HPDE6-E6E7 (cell line): ENCODE results near the gene TADA2B.
"Not testable (repeated sequence)": the region's sequence is repeated elsewhere in the genome, so short reads cannot be mapped to it uniquely, and the experiment has no call there.

Experiments
- DNase-seq: peaks from one replicate; pipeline ENCODE4 v3.0.0; 2011; ENCODE audit warnings: missing footprints; ENCODE audit errors: extremely low spot score

TADA2B gene

DNA sequence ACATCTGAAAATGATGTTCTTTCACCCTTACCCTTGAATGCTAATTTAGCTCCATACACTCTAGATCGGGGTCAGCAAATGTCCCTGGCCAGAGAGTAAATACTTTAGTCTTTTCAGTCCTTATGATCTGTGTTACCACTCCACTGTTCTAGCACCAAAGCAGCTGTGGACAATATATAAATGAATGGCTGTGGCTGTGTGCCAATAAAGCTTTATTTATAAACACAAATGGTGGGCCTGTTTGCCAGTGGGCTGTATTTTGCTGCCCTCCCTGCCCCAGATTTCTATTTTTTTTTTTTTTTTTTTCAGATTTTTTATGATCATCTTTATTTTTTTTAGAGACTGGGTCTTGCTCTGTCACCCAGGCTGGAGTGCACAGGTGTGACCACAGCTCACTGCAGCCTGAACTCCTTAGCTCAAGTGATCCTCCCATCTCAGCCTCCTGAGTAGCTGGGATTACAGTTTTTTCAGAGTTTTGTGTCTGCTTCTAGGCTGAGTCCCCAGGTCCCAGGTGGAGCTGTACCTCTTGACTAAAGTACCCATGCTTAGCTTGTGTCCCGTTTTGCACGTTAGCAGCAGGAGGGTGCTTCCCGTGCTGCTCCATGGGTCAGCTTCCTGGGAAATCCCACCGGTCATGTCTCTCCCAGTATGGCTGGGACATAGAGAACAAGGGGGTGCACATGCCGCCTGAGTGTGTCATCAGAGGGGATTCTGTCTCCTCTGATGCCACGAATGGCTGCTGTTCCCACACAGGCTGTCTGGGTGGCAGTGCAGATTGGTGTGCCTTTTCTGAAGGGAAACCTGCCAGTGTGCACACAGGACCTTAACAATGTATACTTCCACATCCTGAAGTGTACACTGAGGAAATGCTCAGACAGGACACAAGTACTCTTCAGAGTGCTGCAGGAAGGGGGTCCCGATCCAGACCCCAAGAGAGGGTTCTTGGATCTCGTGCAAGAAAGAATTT lies 40.7 kb downstream of the TADA2B start:
- DNase-seq = no peak

DNA sequence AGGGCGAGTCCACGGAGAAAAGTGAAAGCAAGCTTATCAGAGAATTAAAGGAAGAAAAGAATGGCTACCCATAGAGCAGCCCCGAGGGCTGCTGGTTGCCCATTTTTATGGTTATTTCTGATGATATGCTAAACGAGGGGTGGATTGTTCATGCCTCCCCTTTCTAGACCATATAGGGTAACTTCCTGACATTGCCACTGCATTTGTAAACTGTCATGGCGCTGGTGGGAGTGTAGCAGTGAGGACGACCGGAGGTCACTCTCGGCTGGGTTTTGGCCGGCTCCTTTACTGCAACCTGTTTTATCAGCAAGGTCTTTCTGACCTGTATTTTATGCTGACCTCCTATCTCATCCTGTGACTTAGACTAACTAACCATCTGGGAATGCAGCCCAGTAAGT lies 41.4 kb downstream of the TADA2B start:
- not testable (repeated sequence) for DNase-seq

DNA sequence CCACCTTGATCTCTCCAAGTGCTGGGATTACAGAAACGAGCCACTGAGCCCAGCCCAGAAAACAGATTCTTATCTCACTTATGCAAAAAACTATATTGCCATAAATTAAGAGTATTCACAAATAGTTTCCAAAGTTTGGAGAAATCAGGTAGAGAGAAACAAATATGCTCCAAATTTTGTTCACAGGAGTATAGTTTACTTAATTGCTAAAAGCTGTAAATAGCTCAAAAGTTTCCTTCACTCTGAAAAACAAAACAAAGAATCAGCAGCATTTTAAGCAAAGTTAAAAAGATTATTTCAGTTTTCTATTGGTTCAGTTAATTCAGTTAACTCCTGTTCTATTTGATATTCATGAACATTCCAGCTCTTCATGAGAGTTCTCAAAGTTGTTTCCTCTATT lies 43.2 kb downstream of the TADA2B start:
- no peak for DNase-seq

DNA sequence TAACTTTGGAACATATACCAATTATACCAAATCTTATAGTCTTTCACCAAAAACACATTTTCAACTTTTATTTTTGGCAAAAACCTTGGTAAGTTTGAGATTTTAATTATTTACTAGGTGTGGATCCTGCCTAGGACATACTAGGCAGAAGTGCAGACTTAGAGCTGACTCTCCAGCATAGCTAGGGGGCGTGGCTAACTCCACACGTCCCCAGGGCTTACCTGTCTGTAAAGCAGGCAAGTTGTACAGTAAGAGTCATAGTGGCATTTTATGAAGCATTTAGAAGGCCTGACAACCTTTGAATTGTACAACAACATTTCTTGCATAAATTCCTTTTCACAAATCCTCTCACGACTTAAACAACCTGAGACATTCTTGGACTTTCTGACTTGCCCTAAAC lies 43.9 kb downstream of the TADA2B start:
- no peak for DNase-seq

DNA sequence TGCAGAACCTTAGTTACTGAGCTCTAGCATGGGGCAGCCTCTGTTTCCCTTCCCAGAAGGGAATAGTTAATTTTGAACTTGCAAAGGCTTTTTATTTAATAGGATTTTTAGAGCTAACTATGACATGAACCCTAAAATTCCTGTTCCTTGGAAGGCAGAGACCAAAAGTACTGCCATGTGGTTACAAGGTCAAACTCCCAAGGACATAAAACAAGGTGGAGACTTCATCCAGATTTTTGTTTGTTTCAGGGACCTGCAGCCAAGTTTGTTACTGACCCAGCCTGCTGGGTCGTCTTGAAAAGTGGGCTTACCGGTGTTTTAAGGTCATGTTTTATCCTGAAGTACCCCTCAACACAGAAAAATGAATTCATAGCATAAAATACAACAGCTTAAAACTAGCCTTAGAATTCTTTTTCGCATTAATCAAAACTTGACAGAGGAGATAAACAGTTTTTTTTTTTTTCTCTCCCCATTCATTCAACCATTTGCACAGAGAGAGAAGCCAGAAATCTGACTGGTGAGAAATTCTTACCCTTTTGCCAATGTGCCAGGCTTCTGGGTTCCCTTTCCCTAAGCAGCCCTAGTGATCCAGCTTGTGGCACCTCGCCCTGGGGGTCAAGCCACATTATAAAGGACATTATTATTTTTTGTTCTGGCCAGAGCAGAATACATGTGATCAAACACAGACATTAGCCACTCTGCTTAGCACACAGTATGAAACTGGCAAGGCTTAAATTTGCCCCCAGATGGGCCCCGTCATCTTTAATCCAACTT lies 46.2 kb downstream of the TADA2B start:
- DNase-seq = no peak

DNA sequence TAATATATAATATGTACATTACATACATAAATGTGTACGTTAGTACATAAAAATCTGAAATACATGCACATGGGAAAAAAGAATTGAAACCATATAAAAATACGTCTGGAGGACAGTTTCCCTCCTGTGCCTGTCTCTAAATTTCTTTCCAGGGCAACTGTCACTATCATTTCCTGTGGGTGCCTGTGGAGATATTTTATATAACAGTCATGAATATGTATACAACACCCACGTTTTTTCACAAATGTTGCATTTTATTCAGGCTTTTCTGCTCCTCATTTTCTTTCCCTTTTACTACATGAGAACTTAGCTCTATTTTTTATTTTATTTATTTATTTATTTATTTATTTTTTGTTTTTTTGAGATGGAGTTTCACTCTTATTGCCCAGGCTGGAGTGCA lies 48.9 kb downstream of the TADA2B start:
- DNase-seq = no peak

DNA sequence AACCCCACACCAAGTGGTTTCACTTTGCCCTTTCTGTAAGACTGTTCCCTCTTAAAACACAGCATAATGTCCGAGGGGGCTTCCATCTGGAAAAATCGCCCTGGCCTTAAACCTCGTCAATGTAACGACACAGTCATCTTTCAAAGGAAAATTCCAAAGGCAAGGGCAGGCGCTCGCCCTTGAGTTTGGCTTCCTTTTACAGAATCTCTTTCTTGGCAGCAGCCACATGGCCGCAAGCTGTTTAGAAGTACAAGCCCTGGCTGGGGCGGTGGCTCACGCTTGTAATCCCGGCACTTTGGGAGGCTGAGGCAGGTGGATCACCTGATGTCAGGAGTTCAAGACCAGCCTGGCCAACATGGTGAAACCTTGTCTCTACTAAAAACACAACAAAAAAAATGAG lies 51.7 kb downstream of the TADA2B start:
- no peak for DNase-seq

DNA sequence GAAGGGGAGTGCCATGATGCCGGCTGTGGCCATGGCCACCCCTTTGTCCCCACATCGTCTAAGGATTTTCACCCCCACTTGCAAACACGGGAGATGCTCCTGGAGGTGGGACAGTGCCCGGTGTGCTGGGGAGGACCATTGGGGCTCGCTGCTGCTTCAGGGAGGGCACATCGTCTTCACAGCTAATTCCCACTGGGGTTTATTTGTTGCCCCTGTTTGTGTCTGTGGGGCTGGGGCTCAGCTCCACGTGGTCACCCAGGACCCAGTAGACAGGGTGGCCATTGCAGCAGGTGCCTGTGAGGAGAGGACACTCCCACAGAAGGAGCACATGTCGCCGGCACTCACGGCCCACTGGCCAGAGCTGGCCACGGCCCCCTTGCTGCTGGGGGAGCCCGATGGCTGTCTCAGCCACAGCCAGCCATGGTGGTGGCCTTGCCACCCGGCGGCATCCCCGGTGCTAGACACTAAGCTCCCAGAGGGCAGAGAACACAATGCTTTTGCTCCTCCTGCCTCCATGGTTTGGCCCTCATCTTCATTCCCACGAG lies 52.5 kb downstream of the TADA2B start:
- no peak for DNase-seq

DNA sequence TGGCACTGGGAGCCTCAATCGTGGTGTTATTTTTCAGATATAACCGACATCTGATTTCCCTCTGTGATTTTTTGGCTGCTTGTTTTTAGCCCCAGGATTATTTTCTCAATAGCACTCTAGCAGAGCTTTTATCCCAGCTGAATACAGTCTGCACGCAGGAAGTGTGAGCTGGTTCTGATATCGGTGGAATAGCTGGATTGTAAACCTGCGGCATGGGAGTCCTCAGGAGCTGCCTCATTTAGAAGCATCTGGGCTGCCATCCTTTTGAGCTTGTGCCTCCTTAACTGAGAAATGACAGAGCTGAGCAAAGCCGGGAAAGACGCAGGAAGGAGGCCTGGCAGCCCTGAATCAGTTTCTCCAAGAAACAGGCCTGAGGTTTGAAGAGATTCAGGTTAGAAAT lies 53.1 kb downstream of the TADA2B start:
- no peak for DNase-seq

DNA sequence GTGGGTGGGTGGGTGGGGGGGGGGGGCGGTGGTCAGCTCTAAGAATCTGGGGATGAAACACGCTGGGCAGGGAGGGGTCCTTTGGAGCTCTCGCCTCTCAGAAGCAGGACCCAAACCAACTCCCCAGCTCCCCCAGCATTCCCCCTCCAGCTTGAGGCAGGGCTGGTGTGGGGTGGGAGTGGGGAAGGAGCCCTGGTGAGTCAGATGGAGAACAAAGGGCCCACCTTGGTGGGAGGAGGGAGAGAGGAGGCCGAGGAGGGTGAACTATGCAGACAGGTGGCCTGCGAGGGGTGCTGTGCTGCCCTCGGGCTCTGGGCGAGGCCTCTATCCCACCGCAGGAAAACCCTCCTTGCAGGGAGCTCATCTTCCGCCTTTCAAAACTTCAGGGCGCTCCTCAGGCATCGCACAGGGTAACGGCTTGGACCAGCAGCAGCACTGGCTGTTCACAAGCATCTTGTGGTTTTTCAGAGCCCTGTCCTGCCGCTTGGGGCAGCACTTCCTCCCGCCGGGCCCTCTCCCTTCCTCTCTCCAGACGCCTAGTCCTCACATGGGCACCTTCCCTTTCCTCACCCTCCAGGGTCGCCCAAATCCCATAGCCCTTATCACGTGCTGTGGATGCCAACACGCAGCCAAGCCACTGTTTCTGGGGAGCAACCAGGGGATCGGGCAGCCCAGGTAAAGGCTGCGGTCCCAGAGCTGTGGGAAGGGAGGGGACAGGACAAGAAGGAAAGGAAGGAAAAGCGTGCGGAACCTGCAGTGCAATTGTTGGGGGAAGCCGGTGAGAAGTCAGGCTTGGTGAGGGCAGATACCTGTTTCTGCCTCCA lies 58.7 kb downstream of the TADA2B start:
- DNase-seq = peak; percentile 69

DNA sequence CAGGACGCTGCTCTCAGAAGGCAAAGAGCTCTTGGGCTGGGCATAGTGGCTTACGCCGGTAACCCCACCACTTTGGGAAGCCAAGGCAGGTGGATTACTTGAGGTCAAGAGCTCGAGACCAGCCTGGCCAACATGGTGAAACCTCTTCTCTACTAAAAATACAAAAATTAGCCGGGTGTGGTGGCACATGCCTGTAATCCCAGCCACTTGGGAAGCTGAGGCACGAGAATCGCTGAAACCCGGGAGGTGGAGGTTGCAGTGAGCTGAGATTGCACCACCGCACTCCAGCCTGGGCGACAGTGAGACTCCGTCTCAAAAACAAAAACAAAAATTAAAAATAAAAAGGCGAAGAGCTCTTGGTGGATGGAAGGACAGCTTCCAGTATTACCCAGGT lies 59.3 kb downstream of the TADA2B start:
- not testable (repeated sequence) for DNase-seq

DNA sequence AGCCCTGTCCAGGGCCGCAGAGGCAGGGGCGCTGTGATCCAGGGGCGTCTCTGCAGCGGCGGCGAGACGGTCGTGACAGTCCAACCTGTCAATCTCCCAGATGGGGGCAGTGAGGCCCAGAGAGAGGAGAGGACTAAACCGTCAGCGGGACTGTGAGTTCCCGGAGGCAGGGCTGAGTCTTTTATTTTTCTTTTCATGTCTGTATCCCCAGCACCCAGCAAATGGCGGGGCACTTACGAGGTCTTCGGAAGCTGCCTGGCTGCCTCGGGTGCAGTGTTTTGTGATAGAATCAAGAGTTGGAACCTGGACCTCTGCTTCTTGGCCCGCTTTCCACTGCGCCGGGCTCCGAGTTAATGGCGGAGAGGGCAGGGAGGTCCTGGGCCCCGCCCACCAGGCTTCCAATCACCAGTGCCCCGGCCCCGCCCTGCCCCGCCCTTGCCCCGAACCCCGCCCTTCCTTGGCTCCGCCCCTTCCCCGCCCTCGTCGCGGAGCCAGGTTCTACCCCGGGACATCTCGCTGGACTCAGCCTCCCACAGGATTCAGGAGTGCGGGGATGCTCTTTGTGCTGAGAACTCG lies 59.9 kb downstream of the TADA2B start:
- DNase-seq = peak; percentile 85

DNA sequence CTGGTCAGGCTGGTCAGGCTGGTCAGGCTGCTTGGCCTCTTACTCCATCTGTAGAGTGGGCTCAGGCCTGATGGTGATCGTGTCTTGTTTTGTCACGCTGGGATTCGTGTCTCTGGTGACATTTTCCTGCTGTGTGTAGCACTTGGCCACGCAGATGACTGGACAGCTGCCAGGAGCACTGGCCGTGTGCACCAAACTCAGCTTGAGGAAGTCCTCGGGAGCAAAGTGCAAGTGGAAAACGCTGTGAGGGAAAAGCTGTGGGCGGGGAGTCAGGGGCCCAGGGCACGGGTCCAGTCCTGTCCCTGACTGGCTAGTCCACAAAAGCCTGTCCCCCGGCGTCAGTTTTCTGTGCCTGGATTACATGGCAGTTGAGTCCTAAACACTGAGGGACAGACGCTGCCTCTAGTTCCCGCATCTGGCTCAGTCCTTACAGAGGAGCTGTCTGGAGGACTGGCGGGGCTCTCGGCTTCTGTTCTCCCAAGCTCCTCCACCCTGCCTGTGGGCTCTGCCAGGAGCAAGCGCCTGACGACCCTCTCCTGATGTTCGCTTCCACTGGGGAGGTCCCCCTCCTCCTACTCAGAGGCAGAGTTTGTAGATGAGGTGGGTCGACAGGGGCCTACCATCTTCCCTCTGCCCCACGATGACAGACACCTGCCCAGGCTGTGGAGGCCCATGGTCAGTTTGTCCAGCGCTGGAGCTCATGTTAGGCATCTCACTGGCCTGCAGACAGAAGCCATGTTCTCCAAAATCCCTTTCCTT lies 60.6 kb downstream of the TADA2B start:
- no peak for DNase-seq

DNA sequence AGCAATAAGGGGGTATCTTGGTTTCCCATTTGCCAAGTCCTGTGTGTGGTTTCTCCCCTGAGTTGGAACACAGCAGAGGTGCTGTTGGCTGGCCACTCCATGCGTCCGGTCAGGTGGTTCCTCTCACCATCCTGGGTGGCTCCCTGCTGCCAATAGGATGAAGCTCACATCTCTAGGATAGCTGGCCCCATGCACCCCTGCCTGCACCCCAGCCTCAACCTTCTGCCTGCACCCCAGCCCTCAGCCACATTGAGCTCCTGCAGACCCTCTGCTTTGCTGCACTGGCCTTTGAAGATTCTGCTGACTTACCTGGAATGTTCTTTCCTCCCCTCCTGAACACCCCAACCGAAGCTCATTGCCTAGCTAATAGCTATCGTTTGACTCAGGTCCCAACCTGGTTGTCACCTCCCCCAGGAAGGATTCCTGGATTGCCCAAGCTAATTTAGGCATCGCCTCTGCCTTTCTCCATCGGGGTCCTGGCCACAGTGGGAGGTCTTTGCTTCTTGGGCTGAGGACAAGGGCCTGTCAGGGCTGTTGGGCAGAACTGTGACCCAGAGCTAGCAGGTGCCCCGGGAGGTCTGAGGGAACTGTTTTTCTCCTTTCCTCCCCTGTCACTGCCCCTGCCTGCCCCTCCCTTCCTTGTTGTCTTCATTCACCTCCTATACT lies 61.3 kb downstream of the TADA2B start:
- DNase-seq = no peak

DNA sequence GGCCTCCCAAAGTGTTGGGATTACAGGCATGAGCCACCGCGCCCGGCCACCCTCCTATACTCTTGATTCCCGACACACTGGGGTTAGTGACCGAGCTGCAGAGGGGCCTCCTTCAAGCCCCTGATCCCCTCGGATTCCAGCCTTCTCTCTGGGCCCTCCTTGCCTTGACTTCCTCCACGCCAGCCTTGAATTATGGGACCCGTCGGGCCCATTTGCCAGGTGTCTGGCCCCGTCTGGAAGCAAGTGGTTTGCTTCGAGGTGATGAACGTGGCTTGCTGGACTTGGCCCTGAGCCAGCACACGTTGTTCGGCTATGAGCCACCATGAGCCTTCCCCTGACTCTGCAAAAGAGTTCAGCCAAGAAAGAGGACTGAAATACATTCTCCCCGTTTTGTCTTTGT lies 62.1 kb downstream of the TADA2B start:
- DNase-seq = no peak

DNA sequence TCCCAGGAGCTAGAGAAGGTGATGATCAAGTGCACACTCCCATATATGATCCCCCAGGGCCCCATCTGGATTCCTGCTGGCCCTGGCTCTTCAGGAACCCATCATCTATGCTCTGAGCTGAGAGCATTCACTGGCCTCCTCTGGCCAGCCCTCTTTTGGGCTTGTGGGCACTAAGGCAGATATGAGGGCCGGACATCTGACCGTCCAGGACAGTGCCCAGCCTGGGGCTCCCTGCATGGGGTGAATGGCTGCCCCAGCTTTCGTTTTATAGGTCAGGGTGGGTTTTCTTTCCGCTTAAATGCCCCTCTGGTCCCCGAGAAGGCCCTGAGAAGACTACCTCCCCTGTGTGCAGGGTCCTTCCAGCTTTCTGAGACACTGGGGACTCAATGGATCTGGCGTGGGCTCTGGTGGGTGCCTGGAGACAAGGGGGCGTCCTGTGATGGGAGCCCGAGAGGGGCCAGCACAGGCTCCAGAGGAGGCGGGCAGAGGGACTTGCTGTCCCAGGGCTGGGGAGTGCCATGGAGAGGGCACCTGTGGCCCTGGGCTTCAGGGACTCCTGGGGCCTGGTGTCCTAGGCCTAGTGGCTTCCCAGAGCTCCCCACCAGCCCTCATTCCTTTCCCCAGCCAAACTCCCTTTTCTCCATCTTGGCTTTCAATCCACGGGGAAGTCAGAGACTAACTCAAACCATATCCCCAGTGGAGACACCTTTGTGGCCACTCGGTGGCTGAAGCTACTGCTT lies 64.2 kb downstream of the TADA2B start:
- no peak for DNase-seq
